A549 (cell line): ENCODE data around the gene ASCL2. TPM values are rescaled to one million over a fixed set of nuclear protein-coding genes. Genes with fewer than 3 reads are reported as not detected.
A peak's percentile ranks its signal among the peaks of the same experiment; 100 is the strongest.

Experiments used
- ATAC-seq, 2 experiments: fragments of 200-7000 bp in 1 of 2; fragments of >200 bp in 1 of 2; cut with Nextera tagmentation in 1 of 2; cut with Tn5 transposase in 1 of 2; 3 replicates each; pipeline versions ENCODE4 v1.8.0 to v1.9.1; 2018 to 2020; ENCODE audit warnings: mild to moderate bottlenecking in 1 of 2, moderate library complexity in 1 of 2
- CTCF ChIA-PET: fragments of 300-600 bp; sonication (Branson Sonifier 250); formaldehyde crosslinking; extraction: SDS; loops from one replicate; lab custom pipeline; 2021; ENCODE audit warnings: antibody characterized with exemption, inconsistent platforms; lab: Yijun Ruan, JAX
- POLR2A ChIA-PET: fragments of 350-600 bp; formaldehyde crosslinking; extraction: SDS; loops from one replicate; lab custom pipeline; 2021; ENCODE audit warnings: antibody characterized with exemption, inconsistent platforms; lab: Yijun Ruan, JAX
- DNase-seq, 2 experiments: peaks; one replicate each; pipeline versions ENCODE4 v3.0.0 to v3.0.0-alpha.2; 2011 to 2016; ENCODE audit warnings: low read depth in 1 of 2, low spot score in 1 of 2
- FAIRE-seq: peaks from 2 replicates; lab custom pipeline; 2011; peaks lifted over from hg19 to GRCh38; lab: Jason Lieb, UNC
- H3K27ac ChIP-seq, 2 experiments: fragments of >200 bp; sonication (Bioruptor Twin); formaldehyde crosslinking; 3 replicates each; pipeline ENCODE4 v1.5.1; 2016 to 2017
- H3K4me1 ChIP-seq: fragments of >200 bp; sonication (Bioruptor Twin); formaldehyde crosslinking; 3 replicates; pipeline ENCODE4 v1.6.1; 2016
- H3K4me2 ChIP-seq: fragments of >200 bp; sonication (Bioruptor Twin); formaldehyde crosslinking; 3 replicates; pipeline ENCODE4 v1.6.1; 2016
- H3K4me3 ChIP-seq: fragments of >200 bp; sonication (Bioruptor Twin); formaldehyde crosslinking; 3 replicates; pipeline ENCODE4 v1.5.1; 2016
- H3K9me3 ChIP-seq: fragments of >200 bp; sonication (Bioruptor Twin); formaldehyde crosslinking; 3 replicates; pipeline ENCODE4 v1.6.1; 2016
- CHD2 ChIP-seq: fragments of 150-350 bp; IDR thresholded peaks from 2 replicates; pipeline ENCODE4 v1.6.1; 2014; ENCODE audit warnings: low read length; ENCODE audit not compliant: partially characterized antibody
- CTCF ChIP-seq: fragments of >200 bp; sonication (Bioruptor Twin); formaldehyde crosslinking; IDR thresholded peaks from 3 replicates; pipeline ENCODE4 v1.5.1; 2016
- ESRRA ChIP-seq: fragments of 150-350 bp; IDR thresholded peaks from 2 replicates; pipeline ENCODE4 v1.6.1; 2014; ENCODE audit warnings: mild to moderate bottlenecking, low read length, borderline replicate concordance
- GATA3 ChIP-seq: IDR thresholded peaks from 2 replicates; pipeline ENCODE4 v1.6.1; 2012; ENCODE audit warnings: borderline replicate concordance
- HDAC2 ChIP-seq: fragments of 200-600 bp; sonication (generic); IDR thresholded peaks from 2 replicates; pipeline ENCODE4 v1.6.1; 2016
- HES2 ChIP-seq: fragments of >200 bp; sonication (Bioruptor Twin); formaldehyde crosslinking; IDR thresholded peaks from 2 replicates; pipeline ENCODE4 v1.6.1; 2016
- HOXA7 ChIP-seq: fragments of 250-450 bp; sonication (Bioruptor Pico); IDR thresholded peaks from 2 replicates; pipeline ENCODE4 v1.5.0; 2020; ENCODE audit warnings: mild to moderate bottlenecking, moderate library complexity
- KDM1A ChIP-seq: fragments of 200-600 bp; sonication (generic); IDR thresholded peaks from 2 replicates; pipeline ENCODE4 v1.6.1; 2016; ENCODE audit warnings: low read depth, mild to moderate bottlenecking
- KDM5A ChIP-seq: fragments of 200-600 bp; sonication (generic); IDR thresholded peaks from 2 replicates; pipeline ENCODE4 v1.6.1; 2016; ENCODE audit warnings: antibody characterized with exemption, mild to moderate bottlenecking
- MAX ChIP-seq: IDR thresholded peaks from 2 replicates; pipeline ENCODE4 v1.6.1; 2012
- NFE2L2 ChIP-seq: fragments of 150-350 bp; conservative IDR thresholded peaks from 2 replicates; pipeline ENCODE4 v1.6.1; 2014; ENCODE audit warnings: low read length
- POLR2A ChIP-seq: IDR thresholded peaks from 2 replicates; pipeline ENCODE4 v1.6.1; 2012; ENCODE audit warnings: mild to moderate bottlenecking, low read length
- RCOR1 ChIP-seq: fragments of 150-350 bp; IDR thresholded peaks from 2 replicates; pipeline ENCODE4 v1.6.1; 2014; ENCODE audit warnings: antibody characterized with exemption, low read length, low read depth
- RFX5 ChIP-seq: fragments of 450-650 bp; IDR thresholded peaks from 2 replicates; pipeline ENCODE4 v1.7.1; 2014; ENCODE audit warnings: antibody characterized with exemption, mild to moderate bottlenecking, moderate library complexity
- RNF2 ChIP-seq: fragments of 200-600 bp; sonication (generic); IDR thresholded peaks from 2 replicates; pipeline ENCODE4 v1.6.1; 2016; ENCODE audit warnings: low read depth, mild to moderate bottlenecking, antibody characterized with exemption, moderate library complexity, borderline replicate concordance
- TP53 ChIP-seq: fragments of 250-450 bp; sonication (Bioruptor Pico); IDR thresholded peaks from 2 replicates; pipeline ENCODE4 v1.5.0; 2021; ENCODE audit warnings: mild to moderate bottlenecking, moderate library complexity
- WGBS: methylation state at CpG from one replicate; pipeline ENCODE4 v1.1.6; 2017; ENCODE audit errors: missing lambda C conversion rate; 5-methylcytosine and 5-hydroxymethylcytosine counted together
- polyA plus RNA-seq, 4 experiments: library from polyadenylated mRNA; depleted of rRNA in 3 of 4; stranded (reverse); fragments of >200 nt; fragmentation: RNase III in 1 of 4; extraction: RNeasy Plus Mini Kit Qiagen cat#74134 plus additional on column Dnase treatment in 1 of 4; gene quantifications; 2 replicates in 3 of 4; 3 replicates in 1 of 4; pipeline ENCODE4 v1.2.3, GENCODE V29; 2011 to 2017

The ASCL2 gene
- polyA plus RNA-seq, 2 of the 4 experiments (the other 2 are of a cell fraction) = not detected

- TF ChIP-seq RCOR1 (no peak), HOXA7 (CRISPR knock-in tag) (no peak), CTCF (no peak), MAX (no peak), KDM1A (no peak), RNF2 (no peak)
- Histone ChIP-seq H3K4me2 (no peak overlapping the region), H3K4me3 (no peak overlapping the region), H3K4me1 (no peaks in the 10 kb centered on the region), H3K27ac (no peak overlapping the region), H3K9me3 (no peaks in the 10 kb centered on the region)
- CTCF ChIA-PET = interaction anchor here (0.6 to 30.6 kb wide), 61 partner anchors 9 to 715 kb away, joined by 3 to 903 read pairs (median 5); partner anchors contain the start of gene TSSC4
- ATAC-seq (peak in 1 of 2 experiments; percentile 33; a peak in 3 of 6 replicates), DNase-seq (no peak), FAIRE-seq (no peak)
- POLR2A ChIA-PET = interaction anchor here (0.8 to 1.3 kb wide), 2 partner anchors 72 to 73 kb away, joined by 3 to 7 read pairs; partner anchors contain the start of gene CD81
- WGBS = 50% methylated on average over 13 of the region's 14 CpGs
Measured at GRCh38 chr11:2304506-2305139, 34.2 kb upstream of the ASCL2 start.

- no peaks in the 10 kb centered on the region for H3K9me3 ChIP-seq
- H3K4me2 ChIP-seq = no peak overlapping the region
- 70% methylated on average over 14 of the region's 15 CpGs for WGBS
- POLR2A ChIA-PET = interaction anchor here (0.8 to 1.3 kb wide), 2 partner anchors 73 to 74 kb away, joined by 3 to 7 read pairs; partner anchors contain the start of gene CD81
- FAIRE-seq (no peak), ATAC-seq (no peak), DNase-seq (no peak)
- no peaks in the 10 kb centered on the region for H3K4me1 ChIP-seq
- no peak overlapping the region for H3K4me3 ChIP-seq
- no peak for TF ChIP-seq ESRRA
- CTCF ChIA-PET = interaction anchor here (0.7 to 30.6 kb wide), 32 partner anchors 8 to 588 kb away, joined by 3 to 903 read pairs (median 8); partner anchors contain the start of gene TSSC4
- H3K27ac ChIP-seq = no peak overlapping the region
Measured at GRCh38 chr11:2303627-2304505, 33.5 kb upstream of the ASCL2 start.

- TF ChIP-seq POLR2A (no peak), KDM5A (no peak), HES2 (no peak), NFE2L2 (no peak), GATA3 (no peak), CHD2 (no peak), RFX5 (no peak), TP53 (CRISPR knock-in tag) (no peak), HDAC2 (no peak)
- Histone ChIP-seq H3K4me1 (no peaks in the 10 kb centered on the region), H3K4me2 (no peak overlapping the region), H3K4me3 (no peak overlapping the region), H3K9me3 (no peaks in the 10 kb centered on the region), H3K27ac (no peak overlapping the region)
- POLR2A ChIA-PET = no interaction called here
- FAIRE-seq (no peak), DNase-seq (no peak), ATAC-seq (no peak)
- CTCF ChIA-PET = interaction anchor here (0.6 to 30.6 kb wide), 8 partner anchors 9 to 229 kb away, joined by 3 to 903 read pairs (median 5); partner anchors contain the start of gene TSSC4
- WGBS = 57% methylated on average over 4 of the region's 18 CpGs
Measured at GRCh38 chr11:2302896-2303626, 32.7 kb upstream of the ASCL2 start.
